GM04504 (cell line): ENCODE measurements around the gene NUDT9.
"Not testable (repeated sequence)": the region's sequence is repeated elsewhere in the genome, so short reads cannot be mapped to it uniquely, and the experiment has no call there.

Source experiments
- DNase-seq: peaks from one replicate; pipeline ENCODE4 v3.0.0-alpha.2; 2012; ENCODE audit warnings: low read depth

Gene NUDT9

DNA sequence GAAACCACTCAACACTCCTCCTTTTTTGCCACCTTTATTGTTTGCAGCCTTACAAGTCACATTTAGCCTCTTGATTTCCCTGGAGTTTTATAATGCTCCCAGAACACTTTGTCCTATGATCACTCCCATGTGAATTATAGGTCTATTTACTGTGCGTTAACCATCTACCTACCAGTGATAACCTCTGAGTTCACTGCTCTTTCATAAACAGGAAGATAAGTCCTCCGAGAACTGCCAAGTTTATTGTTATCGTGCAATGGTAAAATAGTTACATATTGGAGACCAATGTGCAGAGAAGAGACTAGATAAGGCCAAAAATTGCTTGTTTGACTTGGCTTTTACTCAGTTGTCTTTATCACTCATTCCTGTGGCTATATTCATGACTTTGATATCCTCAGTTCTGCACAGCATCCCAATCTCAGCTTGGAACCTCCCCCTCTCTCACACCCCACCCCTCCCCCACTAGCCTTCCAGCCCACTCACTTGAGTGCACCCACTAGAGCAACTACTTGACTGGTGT, 12.9 kb upstream of the NUDT9 start:
- DNase-seq: no peak

DNA sequence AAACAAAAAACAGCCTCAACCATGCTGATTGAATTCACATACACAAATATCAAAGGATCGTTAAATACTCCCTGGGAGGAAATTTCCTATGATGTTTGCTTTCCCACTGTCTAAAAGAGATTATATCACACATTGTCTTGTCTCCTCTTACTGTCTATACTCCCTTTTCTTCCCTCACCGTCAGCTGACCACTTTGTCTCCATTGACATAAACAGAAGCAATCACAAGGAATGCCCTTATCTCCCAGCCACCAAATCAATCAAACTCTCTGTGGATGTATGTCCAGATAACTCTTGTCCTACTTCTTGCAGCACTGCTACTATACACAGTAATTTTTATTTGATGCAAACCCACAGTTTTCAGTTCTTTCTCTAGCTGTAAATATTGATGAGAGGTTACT, 12.2 kb upstream of the NUDT9 start:
- no peak for DNase-seq

DNA sequence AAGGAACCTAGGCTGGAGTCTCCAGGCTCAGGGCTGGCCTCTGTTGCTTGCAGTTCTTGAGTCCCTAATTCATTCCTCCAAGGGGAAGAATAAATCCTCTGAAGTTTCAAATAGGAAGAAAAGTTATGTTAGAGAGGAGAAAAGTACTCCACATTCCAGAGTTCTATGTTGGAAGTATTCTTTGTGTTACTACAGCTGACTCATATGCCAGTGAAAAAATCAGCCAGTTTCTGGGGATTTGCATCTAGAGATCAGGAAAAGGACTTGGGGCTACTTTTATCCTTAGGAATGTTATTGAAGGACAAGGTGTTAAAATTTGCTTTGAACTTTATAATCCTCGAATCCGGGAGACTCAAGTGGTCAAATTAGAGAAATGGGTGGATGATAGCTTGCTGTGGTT, 11.7 kb upstream of the NUDT9 start:
- DNase-seq: no peak

DNA sequence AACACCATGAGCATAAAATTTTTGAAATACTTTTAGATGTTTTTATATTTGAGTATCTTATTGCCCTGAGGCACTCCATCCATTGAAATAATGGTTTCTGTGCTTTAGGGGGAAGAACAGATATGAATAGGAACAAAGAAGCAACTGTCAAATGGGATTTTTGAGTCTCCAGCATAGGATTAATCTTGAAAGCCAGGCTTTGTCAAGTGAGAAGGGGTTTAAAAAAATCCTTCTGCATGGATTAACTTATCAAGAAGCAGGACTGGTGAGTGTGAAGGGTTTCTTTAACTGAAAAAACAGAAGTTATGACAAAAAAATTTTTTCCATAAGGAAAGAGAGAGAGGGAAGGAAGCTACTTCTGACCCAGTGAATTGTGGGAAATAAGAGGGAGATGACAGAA, 7.6 kb upstream of the NUDT9 start:
- no peak for DNase-seq

DNA sequence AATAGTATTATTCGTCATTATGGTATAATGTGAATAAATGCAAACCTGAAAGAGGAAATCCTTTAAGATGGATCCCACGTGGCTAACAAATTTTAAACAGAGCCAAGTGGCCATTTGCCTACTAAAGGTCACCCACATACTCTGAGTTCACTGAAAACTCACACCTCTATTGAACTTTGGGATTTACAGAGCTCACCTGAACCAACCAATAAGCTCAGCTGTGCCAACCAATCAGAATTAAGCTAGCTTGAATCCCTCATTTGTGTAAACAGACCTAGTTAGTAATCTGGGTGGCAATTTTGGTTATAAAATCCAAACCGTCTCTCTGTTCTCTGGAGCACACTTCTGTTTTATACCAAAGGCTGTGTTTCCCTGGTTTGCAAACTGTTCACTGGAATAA, 5.4 kb upstream of the NUDT9 start:
- DNase-seq: no peak

DNA sequence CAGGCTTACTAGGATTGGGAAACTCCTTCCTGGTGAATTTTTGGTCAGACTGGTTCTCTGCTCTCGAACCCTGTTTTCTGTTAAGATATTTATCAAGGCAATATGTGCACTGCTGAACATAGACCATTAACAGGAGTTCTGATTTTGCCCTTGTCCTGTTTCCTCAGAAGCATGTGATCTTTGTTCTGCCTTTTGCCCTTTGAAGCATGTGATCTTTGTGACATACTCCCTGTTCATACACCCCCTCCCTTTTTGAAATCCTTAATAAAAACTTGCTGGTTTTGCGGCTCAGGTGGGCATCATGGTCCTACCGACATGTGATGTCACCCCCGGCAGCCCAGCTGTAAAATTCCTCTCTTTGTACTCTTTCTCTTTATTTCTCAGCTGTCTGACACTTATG, 4.0 kb upstream of the NUDT9 start:
- DNase-seq: not testable (repeated sequence)

DNA sequence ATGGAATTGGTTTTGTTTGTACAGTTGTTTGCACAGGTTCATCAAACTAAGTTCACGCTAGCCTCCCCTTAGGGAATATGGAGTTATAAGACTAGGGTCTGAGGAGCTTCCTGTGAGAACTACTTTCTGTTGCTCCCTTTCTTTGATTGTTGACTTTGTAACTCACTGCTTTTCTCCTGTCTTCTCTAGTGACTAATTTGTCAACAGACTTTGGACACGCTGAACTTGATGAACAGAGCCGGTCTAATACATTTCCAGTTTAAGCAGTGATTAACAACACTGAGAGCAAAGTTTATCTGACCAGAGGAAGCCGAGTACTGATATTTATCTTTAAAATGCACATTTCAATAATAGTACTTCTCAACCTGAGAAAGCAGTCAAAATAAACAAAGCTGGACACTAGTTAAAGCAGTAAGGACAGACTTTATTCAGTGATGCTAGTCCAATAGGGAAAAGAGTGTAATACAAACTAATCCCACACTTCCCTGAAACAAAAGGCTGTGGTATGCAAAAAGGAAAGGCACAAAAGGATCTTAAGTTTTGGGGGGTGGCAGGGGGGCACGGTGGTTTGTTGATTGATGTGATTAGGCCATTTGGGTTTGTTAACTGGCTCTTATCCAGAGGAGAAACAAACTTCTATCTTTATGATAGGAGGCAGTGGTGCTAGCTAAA, 2.7 kb upstream of the NUDT9 start:
- no peak for DNase-seq

DNA sequence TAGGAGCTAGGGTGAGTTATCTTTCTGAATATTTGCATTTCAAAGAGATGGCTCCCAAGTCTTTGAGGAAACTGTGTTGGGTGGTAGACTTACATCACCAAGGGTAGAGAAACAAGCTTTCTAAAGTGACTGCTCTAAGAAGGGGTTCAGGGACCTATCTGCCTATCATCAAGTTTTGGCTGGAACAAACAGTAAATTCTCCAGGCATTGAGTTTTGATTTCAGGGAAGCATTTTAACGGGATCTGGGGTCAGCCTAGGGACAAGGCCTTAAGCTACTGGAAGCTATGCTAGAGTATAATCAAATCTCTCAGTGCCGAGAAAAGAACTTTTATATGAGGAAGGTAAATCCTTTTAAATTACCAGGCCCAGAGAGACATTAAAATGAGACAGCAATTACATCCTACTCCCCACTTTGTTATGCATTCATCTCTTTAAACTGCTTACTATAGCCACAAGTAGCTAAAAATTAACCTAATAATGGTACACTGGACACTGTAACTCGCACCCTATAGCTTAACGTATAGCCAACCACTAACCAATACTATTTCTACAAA, 2.0 kb upstream of the NUDT9 start:
- no peak for DNase-seq

DNA sequence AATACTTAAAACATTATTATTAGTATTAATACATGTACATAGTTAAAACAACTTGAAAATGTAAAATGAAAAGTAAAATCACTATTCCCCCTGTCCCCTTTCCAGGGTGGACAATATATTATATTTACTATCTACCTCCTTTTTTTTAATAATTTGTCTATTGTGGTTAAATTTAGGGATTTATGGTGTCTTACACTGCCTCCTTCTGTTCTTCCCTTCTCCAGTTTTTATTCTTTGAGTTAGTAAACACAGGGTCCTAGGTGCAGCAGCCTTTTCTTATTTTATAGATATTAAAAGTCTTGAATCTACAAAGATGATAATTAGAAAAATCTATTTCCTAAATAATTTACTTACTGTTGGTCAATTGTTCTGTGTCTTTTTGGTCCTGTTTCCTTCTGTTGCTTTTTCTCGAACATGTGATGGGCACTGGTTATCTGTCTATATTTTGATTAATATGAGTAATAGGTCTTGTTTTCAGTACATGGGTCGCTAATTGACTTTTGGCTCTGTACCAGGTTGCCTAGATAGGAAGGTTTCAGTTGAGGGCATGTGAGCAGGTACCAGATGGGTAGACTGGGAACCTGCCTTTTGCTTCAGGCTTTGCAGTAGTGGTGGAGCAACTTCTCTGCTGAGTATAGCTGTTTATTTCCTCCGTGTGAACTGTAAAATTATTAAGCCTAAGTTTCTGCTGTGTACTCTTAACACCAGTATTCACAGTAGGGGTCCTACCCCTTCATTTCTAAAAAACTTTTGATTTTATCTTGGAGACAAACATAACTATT, 1.1 kb downstream of the NUDT9 start:
- no peak for DNase-seq

DNA sequence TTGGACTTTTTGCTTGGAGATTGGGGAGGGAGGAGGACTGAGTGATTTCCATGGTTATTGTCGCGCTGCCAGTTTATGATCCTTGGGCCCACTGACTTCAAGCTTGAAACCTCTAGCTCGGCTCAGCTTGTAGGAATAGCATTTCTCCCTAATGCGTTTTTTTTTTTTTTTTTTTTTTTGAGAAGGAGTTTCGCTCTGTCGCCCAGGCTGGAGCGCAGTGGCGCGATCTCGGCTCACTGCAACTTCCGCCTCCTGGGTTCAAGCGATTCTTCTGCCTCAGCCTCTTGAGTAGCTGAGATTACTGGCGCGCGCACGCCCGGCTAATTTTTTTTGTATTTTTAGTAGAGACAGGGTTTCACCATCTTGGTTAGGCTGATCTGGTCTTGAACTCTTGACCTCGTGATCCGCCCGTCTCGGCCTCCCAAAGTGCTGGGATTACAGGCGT, 1.7 kb downstream of the NUDT9 start:
- DNase-seq: not testable (repeated sequence)

DNA sequence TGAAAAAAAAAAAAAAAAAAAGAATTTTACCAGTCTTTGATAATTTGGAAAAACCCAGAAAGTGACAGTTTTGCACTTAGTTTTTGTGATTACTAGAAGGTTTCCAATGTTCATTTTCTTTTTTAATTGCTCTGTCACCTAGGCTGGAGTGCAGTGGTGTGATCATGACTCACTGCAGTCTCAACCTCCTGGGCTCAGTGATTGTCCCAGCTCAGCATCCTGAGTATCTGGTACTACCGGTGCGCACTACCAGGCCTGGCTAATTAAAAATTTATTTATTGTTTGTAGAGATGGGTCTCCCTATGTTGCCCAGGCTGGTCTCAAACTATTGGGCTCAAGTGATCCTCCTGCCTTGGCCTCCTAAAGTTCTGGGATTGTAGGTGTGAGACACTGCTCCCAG, 3.3 kb downstream of the NUDT9 start:
- DNase-seq: no peak

DNA sequence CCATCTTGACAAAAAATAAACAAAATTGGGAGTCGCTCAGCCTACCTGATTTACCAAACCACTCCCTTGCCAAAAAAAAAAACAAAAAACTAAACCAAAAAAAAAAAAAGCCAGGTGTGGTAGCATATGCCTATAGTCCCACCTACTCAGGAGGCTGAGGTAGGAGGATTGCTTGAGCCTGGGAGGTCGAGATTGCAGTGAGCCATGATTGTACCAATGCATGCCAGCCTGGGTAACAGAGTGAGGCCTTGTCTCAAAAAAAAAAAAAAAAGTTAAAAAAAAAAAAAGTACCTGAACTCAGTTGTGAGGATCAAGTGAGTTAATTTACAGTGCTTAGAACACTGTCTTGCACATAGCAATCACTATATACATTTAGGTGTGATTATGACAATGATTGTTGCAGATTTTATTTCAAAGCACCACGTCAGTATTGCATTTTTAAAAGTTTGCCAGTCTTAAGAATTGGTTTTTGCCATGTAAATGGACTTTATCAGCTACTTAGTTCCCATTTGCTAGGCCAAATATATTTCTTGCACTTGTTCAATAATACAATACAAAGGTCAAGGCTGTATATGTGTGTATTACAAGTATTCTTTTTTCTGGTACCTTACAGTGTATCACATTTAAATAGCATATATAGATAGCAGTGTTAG, 4.6 kb downstream of the NUDT9 start:
- no peak for DNase-seq

DNA sequence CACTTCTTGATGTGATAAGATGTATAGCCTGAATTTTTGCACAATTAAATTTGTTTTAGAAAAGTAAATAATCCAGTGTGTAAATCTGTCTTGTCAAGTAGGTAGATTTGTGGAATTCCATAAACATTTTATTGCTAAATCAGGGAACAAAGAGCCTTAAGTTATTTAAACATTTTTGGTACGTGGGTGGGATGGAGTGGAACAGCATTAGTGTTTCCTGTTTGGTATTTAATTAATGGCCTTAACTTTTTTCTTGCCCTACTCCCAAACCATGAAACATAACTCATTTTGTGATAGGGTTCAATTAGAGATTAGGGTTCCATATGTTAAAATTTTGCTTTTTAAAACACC, 5.1 kb downstream of the NUDT9 start:
- DNase-seq: no peak

DNA sequence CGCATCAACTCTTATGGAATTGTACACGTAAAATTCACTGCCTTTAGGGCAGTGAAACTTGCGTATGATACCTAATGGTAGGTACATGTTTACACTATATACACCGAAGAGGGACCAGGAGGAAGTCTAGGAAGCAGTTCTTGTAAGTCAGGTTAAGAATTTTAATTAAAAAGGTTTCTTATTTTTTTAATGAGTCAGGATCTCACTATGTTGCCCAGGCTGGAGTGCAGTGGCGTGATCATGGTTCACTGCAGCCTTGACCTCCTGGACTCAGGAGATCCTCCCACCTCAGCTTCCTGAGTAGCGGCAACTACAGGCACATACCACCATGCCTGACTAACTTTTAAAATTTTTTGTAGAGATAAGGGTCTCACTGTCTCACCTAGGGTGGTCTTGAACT, 6.6 kb downstream of the NUDT9 start:
- DNase-seq: no peak

DNA sequence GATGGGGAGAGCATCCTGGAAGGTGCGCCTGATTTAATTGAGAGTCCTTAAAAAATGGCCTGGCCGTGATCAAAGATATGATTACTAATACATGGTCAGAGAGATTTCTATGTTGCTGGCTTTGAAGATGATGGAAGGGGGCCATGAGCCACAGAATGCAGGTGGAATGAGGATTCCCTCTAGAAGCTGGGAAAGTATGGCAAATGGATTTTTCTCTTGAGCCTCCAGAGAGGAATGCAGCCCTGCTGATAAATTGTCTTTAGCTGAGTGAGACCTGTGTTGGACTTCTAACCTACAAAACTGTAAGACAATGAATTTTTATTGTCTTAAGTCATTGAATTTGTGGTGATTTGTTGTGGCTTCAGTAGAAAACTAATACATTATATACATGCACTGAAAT, 7.7 kb downstream of the NUDT9 start:
- no peak for DNase-seq

DNA sequence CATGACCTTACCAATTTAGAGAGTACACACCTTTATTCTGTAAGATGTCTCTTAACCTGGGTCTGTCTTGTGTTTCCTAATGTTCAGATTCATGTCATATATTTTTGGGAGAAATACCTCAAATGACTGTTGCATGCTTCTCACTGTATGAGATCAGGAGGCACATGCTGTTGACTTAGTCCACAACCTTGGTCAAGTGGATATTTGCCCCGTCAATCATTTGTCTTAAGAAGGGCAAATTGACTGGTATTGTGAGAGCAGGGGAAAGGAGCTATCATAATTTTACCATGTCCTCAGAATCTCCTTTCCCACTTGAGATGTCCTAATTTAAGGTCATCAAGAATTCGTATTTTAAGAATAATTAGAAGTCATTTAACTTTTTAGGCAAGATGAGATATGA, 11.0 kb downstream of the NUDT9 start:
- DNase-seq: no peak

DNA sequence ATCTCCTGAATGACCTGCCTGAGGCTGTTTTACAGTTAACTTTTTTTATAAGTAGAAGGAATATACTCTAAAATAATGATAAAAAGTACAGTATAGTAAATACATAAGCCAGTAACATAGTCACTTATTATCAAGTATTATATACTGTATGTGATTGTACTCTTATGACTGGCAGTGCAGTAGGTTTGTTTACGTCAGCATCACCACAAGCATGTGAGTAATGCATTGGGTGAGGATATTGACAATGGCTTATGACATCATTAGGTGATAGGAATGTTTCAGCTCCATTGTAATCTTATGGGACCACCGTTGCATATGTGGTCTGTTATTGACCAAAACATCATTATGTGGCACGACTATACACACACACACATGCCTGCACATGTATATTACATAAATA, 20.5 kb downstream of the NUDT9 start:
- no peak for DNase-seq

DNA sequence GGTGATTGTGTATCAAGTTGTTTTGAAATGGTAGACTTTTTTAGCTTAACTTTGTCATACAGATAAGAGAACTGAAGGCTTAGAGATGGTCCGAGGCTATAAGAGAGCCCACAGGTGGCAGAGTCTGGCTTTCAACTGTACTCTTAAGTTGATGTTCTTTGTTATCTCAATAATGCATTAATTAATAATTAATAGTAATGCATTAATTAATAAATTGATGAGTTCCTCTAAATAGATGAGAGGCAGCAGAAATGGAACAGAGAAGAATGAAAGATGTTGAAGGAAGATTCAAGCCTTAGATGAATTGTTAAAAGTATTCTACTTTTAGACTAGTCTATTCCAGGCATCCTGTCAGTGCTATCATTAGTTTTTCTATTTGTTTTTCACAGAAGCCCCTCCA, 22.4 kb downstream of the NUDT9 start:
- no peak for DNase-seq

DNA sequence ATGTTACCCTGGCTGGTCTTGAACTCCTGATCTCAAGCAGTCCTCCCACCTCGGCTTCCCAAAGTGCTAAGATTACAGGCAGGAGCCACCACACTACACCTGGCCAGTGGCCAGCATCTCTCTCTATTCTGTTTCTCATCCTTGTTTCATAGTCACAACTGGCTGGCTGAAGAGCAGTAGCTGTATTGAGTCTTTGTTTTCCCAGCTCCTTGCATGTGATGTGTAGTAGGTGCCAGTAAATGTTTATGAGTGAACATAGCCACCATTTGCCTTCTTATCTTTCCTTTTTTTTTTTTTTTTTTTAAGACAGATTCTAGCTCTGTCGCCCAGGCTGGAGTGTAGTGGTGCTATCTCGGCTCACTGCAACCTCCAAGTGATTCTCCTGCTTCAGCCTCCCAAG, 23.6 kb downstream of the NUDT9 start:
- no peak for DNase-seq

DNA sequence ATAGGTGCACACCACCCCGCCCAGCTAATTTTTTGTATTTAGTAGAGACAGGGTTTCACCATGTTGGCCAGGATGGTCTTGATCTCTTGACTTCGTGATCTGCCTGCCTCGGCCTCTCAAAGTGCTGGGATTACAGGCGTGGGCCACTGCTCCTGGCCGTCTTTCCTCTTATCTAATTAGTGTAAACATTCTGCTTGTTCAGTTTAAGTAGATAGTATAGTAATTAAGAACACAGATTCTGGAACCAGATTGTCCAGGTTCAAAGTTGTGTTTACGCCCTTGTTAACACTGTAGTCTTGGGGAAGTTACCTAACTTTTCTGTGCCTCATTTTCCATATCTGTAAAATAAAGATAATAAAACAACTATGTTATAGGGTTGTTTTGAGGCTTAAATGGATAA, 24.0 kb downstream of the NUDT9 start:
- DNase-seq: not testable (repeated sequence)

DNA sequence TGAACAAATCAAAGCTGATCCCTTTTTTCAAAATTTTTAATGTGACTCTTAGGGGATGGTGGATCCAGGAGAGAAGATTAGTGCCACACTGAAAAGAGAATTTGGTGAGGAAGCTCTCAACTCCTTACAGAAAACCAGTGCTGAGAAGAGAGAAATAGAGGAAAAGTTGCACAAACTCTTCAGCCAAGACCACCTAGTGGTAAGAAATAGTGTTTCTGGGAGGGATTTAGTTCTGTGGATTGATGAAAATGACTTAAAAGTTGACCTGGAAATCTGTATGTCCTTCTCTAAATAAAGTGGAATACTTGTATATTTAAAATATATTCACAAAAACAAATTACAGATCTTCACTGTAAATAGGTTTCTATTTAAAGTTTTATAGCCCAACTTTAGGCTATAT, 29.2 kb downstream of the NUDT9 start:
- DNase-seq: no peak

DNA sequence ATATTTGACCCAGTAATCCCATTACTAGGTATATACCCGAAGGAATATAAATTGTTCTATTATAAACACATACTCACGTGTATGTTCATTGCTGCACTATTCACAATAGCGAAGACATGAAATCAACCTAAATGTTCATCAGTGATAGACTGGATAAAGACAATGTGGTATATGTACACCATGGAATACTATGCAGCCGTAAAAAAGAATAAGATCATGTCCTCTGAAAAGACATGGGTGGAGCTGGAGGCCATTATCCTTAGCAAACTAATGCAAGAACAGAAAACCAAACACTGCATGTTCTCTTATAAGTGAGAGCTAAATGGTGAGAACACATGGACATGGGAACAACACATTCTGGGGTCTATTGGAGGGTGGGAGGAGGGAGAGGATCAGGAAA, 36.5 kb downstream of the NUDT9 start:
- DNase-seq: no peak

DNA sequence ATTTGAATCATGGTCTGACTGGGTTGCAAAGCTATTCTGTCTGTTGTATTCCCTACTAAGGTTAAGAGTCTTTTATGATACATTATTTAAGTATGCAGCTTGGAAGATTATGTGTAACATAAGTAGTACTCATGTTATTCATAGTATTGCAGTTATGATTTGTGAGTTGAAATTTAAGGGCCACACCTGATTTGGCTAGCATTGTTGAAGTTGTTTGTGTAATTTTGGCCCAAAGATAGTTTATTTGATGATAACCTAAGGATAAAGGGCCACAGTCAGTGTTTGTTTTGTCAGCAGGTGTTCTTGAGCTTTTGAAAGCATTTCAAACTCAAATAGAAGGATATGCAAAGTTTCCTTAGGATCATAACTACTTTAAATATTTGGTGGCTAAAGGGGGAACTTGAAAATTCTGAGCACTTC, 38.9 kb downstream of the NUDT9 start:
- DNase-seq: no peak
